MCF 10A (cell line): ENCODE results near the gene BBC3. TPM values are rescaled to one million over a fixed set of nuclear protein-coding genes. Genes with fewer than 3 reads are reported as not detected.
"Not testable (repeated sequence)": the region's sequence is repeated elsewhere in the genome, so short reads cannot be mapped to it uniquely, and the experiment has no call there.

ENCODE experiments used
- BruUV-seq: library from RNA; stranded (reverse); fragments of 400-500 nt; replicated peaks from 2 replicates; lab custom pipeline; 2021; lab: Mats Ljungman, UMichigan
- CTCF ChIA-PET: fragments of 300-600 bp; sonication (Branson Sonifier 250); formaldehyde crosslinking; extraction: SDS; loops from one replicate; lab custom pipeline; 2021; ENCODE audit warnings: antibody characterized with exemption, inconsistent platforms; lab: Yijun Ruan, JAX
- POLR2A ChIA-PET: fragments of 300-600, 350-650 bp; sonication (Branson Sonifier 250); formaldehyde crosslinking; extraction: SDS; loops from one replicate; lab custom pipeline; 2020; ENCODE audit warnings: antibody characterized with exemption, inconsistent platforms; lab: Yijun Ruan, JAX
- DNase-seq: peaks from one replicate; pipeline ENCODE4 v3.0.0-alpha.2; 2018; ENCODE audit not compliant: unreplicated experiment
- H3K27ac Mint-ChIP-seq: one replicate; pipeline ENCODE4 v1.8.0; 2022; ENCODE audit warnings: mild to moderate bottlenecking, low read depth, mixed read lengths; ENCODE audit not compliant: unreplicated experiment
- H3K27me3 Mint-ChIP-seq: one replicate; pipeline ENCODE4 v1.8.0; 2022; ENCODE audit warnings: mixed read lengths; ENCODE audit not compliant: insufficient read depth, unreplicated experiment
- H3K36me3 Mint-ChIP-seq: one replicate; pipeline ENCODE4 v1.8.0; 2022; ENCODE audit warnings: mild to moderate bottlenecking, moderate library complexity, mixed read lengths; ENCODE audit not compliant: insufficient read depth, unreplicated experiment
- H3K4me1 Mint-ChIP-seq: one replicate; pipeline ENCODE4 v1.8.0; 2022; ENCODE audit warnings: mixed read lengths; ENCODE audit not compliant: insufficient read depth, unreplicated experiment
- H3K4me3 Mint-ChIP-seq: one replicate; pipeline ENCODE4 v1.8.0; 2022; ENCODE audit warnings: mild to moderate bottlenecking, moderate library complexity, mixed read lengths; ENCODE audit not compliant: unreplicated experiment
- H3K9me3 Mint-ChIP-seq: one replicate; pipeline ENCODE4 v1.8.0; 2022; ENCODE audit warnings: mixed read lengths; ENCODE audit not compliant: unreplicated experiment
- intact Hi-C: fragments of 100-400 bp; cut with micrococcal nuclease; formaldehyde crosslinking; loops from 2 replicates; pipeline ENCODE4 v1.14.1; 2022
- total RNA-seq: library from RNA; stranded (reverse); gene quantifications from 2 replicates; pipeline ENCODE4 v1.2.3, GENCODE V29; 2022
- TF ChIP-seq, protein P1 (sequence below): fragments of 200-600 bp; IDR thresholded peaks from one replicate; pipeline ENCODE4 v1.8.0; 2022; ENCODE audit warnings: antibody characterized with exemption, mild to moderate bottlenecking; ENCODE audit not compliant: unreplicated experiment

BBC3 gene
- total RNA-seq, 1 experiment from 2014 or later = 19.6 TPM

DNA sequence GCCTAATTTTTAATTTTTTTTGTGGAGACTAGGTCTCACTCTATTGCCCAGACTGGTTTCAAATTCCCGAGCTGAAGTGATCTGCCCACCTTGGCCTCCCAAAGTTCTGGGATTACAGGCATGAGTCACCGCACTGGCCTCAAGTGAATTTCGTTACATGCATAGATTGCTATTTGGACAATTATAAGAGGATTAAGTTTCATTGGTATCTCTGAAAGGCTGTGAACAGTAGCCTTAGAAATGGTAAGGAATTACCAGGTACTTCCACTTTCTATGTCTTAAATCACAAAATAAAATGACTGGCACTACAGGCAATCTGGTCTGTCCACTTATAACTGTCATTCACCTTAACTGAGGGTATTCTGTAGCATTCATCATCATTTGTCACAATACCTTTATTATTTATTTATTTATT is 22.5 kb upstream of the BBC3 start:
- TF ChIP-seq, protein P1, sequence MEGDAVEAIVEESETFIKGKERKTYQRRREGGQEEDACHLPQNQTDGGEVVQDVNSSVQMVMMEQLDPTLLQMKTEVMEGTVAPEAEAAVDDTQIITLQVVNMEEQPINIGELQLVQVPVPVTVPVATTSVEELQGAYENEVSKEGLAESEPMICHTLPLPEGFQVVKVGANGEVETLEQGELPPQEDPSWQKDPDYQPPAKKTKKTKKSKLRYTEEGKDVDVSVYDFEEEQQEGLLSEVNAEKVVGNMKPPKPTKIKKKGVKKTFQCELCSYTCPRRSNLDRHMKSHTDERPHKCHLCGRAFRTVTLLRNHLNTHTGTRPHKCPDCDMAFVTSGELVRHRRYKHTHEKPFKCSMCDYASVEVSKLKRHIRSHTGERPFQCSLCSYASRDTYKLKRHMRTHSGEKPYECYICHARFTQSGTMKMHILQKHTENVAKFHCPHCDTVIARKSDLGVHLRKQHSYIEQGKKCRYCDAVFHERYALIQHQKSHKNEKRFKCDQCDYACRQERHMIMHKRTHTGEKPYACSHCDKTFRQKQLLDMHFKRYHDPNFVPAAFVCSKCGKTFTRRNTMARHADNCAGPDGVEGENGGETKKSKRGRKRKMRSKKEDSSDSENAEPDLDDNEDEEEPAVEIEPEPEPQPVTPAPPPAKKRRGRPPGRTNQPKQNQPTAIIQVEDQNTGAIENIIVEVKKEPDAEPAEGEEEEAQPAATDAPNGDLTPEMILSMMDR = no peak
- Mint-ChIP-seq H3K27me3 (no peaks in the 10 kb centered on the region), H3K9me3 (no peaks in the 10 kb centered on the region), H3K4me1 (peaks cover 16% of the 10 kb centered on the region), H3K4me3 (no peak overlapping the region), H3K36me3 (peaks cover 8% of the 10 kb centered on the region), H3K27ac (no peak overlapping the region)
- ChIA-PET CTCF (interaction anchor here (1.1 to 2.1 kb wide), 2 partner anchors 9 to 37 kb away, joined by 3 to 10 read pairs; no protein-coding TSS in a partner anchor), POLR2A (interaction anchor here (0.6 to 2.1 kb wide), 8 partner anchors 9 to 456 kb away, joined by 3 to 9 read pairs (median 7); partner anchors contain the start of gene ZC3H4)
- no TSS peak for BruUV-seq
- DNase-seq = peak; percentile 88
- intact Hi-C loops = no loop called here

DNA sequence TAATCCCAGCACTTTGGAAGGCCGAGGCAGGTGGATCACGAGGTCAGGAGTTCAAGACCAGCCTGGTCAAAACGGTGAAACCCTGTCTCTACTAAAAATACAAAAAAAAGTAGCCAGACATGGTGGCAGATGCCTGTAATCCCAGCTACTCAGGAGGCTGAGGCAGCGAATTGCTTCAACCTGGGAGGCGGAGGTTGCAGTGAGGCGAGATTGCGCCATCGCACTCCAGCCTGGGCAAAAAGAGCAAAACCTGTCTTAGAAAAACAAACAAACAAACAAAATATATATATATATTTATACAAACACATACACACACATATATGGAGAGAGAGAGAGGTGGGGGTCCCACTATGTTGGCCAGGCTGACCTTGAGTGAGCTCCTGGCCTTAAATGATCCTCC is 22.0 kb upstream of the BBC3 start:
- H3K4me3 Mint-ChIP-seq, H3K36me3 Mint-ChIP-seq, H3K9me3 Mint-ChIP-seq, BruUV-seq, H3K27me3 Mint-ChIP-seq, H3K27ac Mint-ChIP-seq, intact Hi-C loops, DNase-seq: not testable (repeated sequence)
- peaks cover 13% of the 10 kb centered on the region for H3K4me1 Mint-ChIP-seq
- POLR2A ChIA-PET = interaction anchor here (0.6 to 2.1 kb wide), 7 partner anchors 9 to 155 kb away, joined by 3 to 9 read pairs (median 7); partner anchors contain the start of gene ZC3H4
- CTCF ChIA-PET = interaction anchor here (0.6 to 2.1 kb wide), 3 partner anchors 9 to 723 kb away, joined by 3 to 10 read pairs (median 3); no protein-coding TSS in a partner anchor

DNA sequence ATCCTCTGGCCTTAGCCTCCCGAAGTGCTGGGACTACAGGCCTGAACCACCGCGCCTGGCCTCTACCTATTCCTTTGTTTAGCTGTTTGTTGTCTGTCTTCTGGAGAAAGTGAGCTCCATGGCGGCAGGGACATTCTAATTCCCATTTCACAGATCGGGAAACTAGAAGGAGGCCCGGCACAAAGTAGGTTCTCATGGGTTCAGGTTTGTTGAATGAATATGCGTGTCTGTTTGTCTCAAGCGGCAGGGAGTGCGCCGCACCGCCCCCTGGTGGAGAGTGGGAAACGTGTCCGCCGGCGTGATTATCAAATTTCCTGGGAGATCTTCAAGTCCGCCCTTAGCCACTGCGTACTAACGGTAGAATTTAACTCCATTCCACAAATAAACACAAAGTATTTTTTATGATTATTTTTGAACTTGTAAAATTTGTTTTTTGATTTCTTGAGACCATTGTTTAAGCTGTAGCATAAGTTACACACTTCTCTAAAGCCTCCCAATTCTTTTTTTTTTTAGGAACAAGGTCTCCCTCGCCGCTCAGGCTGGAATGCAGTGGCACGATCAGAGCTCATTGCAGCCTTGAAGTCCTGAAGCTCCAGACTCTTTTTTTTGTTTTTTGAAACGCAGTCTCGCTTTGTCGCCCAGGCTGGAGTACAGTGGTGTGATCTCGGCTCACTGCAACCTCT is 16.4 kb upstream of the BBC3 start:
- no peak overlapping the region for H3K4me3 Mint-ChIP-seq
- DNase-seq = peak; percentile 81
- H3K9me3 Mint-ChIP-seq = no peaks in the 10 kb centered on the region
- CTCF ChIA-PET = interaction anchor here (0.6 to 7.5 kb wide), 34 partner anchors 8 to 685 kb away, joined by 3 to 292 read pairs (median 5); partner anchors contain the start of gene CCDC9
- H3K27ac Mint-ChIP-seq = peak overlapping the region; percentile 39
- no peaks in the 10 kb centered on the region for H3K27me3 Mint-ChIP-seq
- BruUV-seq = no TSS peak
- TF ChIP-seq, protein P1 = peak; percentile 86
- H3K36me3 Mint-ChIP-seq = peaks cover 7% of the 10 kb centered on the region
- intact Hi-C loops = loop anchor here (1.0 to 10.0 kb wide), 2 partner anchors 98 to 233 kb away; partner anchors contain the start of gene NPAS1
- peaks cover 10% of the 10 kb centered on the region for H3K4me1 Mint-ChIP-seq
- POLR2A ChIA-PET = interaction anchor here (0.7 to 4.5 kb wide), 7 partner anchors 9 to 116 kb away, joined by 3 to 46 read pairs (median 4); partner anchors contain the start of gene CCDC9

DNA sequence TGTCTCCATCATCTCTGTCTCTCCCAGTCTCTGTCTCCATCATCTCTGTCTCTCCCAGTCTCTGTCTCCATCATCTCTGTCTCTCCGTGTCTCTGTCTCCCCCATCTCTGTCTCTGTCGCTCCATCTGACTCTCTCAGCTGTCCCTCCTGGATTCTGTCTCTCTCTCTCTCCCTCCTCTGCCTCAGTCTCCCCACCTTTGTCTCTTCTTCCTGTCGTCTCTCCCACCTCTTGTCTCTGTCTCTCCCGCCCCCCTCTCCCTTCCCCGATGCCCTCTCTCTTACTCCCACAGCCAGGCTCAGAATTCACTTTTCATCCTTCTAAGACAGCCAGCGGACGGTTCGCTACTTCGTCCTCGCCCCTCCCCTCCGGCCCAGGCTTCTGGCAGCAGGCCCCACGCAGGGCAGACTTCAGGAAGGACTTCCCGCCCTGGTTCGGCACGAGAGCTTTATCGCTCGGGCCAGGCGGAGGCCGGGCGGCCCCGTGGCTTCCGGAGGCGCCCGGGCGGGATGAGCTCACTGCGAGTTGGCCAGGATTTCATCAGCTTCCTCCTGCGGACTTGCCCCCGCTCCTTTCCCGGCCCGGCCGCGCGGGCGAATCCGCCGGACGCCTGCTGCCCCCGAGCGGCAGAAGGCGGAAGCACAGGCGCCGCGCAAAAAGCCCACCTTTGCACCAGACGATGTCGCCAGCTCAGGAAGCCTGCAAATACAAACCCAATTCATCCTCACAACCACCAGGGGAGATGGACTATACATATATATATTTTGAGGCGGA is 13.0 kb upstream of the BBC3 start:
- peak; percentile 94 for DNase-seq
- H3K27me3 Mint-ChIP-seq = no peaks in the 10 kb centered on the region
- TF ChIP-seq, protein P1 = peak; percentile 95
- H3K36me3 Mint-ChIP-seq = peaks cover 7% of the 10 kb centered on the region
- intact Hi-C loops = loop anchor here (1.0 to 10.0 kb wide), 4 partner anchors 12 to 229 kb away; partner anchors contain the start of genes NPAS1 and SAE1
- BruUV-seq = no TSS peak
- no peak overlapping the region for H3K27ac Mint-ChIP-seq
- CTCF ChIA-PET = interaction anchor here (0.6 to 7.5 kb wide), 29 partner anchors 9 to 1556 kb away, joined by 3 to 292 read pairs (median 4); partner anchors contain the start of genes CCDC9 and SAE1
- POLR2A ChIA-PET = interaction anchor here (0.6 to 4.5 kb wide), 21 partner anchors 8 to 364 kb away, joined by 3 to 75 read pairs (median 6); partner anchors contain the start of genes CCDC9, SAE1 and ZC3H4
- H3K9me3 Mint-ChIP-seq = no peaks in the 10 kb centered on the region
- H3K4me1 Mint-ChIP-seq = peaks cover 5% of the 10 kb centered on the region
- no peak overlapping the region for H3K4me3 Mint-ChIP-seq
